Endothelial cell of umbilical vein (primary cell): ENCODE measurements around the gene RPS6KB1. TPM values are rescaled to one million over a fixed set of nuclear protein-coding genes. Genes with fewer than 3 reads are reported as not detected.

Source experiments
- Bru-seq: library from RNA; stranded (reverse); fragments of 400-500 nt; gene quantifications from one replicate; lab custom pipeline; 2021; lab: Mats Ljungman, UMichigan
- BruChase-seq, 2 experiments: library from RNA; stranded (reverse); fragments of 400-500 nt; gene quantifications; one replicate each; lab custom pipeline; 2021; lab: Mats Ljungman, UMichigan
- BruUV-seq: library from RNA; stranded (reverse); fragments of 400-500 nt; replicated peaks from 2 replicates; lab custom pipeline; 2021; lab: Mats Ljungman, UMichigan
- CTCF ChIA-PET: fragments of 300-600, 350-600 bp; sonication (Branson Sonifier 250); formaldehyde crosslinking; loops from one replicate; lab custom pipeline; 2021; ENCODE audit warnings: antibody characterized with exemption, inconsistent platforms; lab: Charles Lee
- POLR2A ChIA-PET: fragments of 300-600, 350-600 bp; sonication (Branson Sonifier 250); formaldehyde crosslinking; loops from one replicate; lab custom pipeline; 2021; ENCODE audit warnings: antibody characterized with exemption, inconsistent platforms; lab: Charles Lee
- DNase-seq: peaks from one replicate; pipeline ENCODE4 v3.0.0-alpha.2; 2011; ENCODE audit warnings: low read depth, low spot score
- FAIRE-seq: peaks from 2 replicates; lab custom pipeline; 2011; peaks lifted over from hg19 to GRCh38; lab: Jason Lieb, UNC
- H2AFZ ChIP-seq: 2 replicates; pipeline ENCODE4 v1.6.0; 2012; ENCODE audit warnings: low read depth, low read length, control low read depth, inconsistent platforms
- H3K27ac ChIP-seq: 2 replicates; pipeline ENCODE4 v1.5.1; 2011; ENCODE audit warnings: low read depth, mild to moderate bottlenecking, control low read depth, low read length, moderate library complexity; ENCODE audit not compliant: insufficient read depth
- H3K27me3 ChIP-seq, 2 experiments: 2 replicates each; pipeline versions ENCODE4 v1.6.0 to v1.6.1; 2011; ENCODE audit warnings: low read length in 2 of 2, mixed read lengths in 1 of 2; ENCODE audit not compliant: control insufficient read depth in 2 of 2, insufficient read depth in 2 of 2
- H3K36me3 ChIP-seq, 2 experiments: 2 replicates in 1 of 2; 3 replicates in 1 of 2; pipeline ENCODE4 v1.5.1; 2011; ENCODE audit warnings: low read length in 2 of 2, mild to moderate bottlenecking in 1 of 2, moderate library complexity in 1 of 2; ENCODE audit not compliant: control insufficient read depth in 2 of 2, insufficient read depth in 2 of 2; ENCODE audit errors: extremely low read depth in 1 of 2
- H3K4me1 ChIP-seq: 3 replicates; pipeline ENCODE4 v1.5.1; 2011; ENCODE audit warnings: mild to moderate bottlenecking, low read length; ENCODE audit not compliant: control insufficient read depth, insufficient read depth; ENCODE audit errors: extremely low read depth
- H3K4me2 ChIP-seq: 2 replicates; pipeline ENCODE4 v1.6.1; 2011; ENCODE audit warnings: low read length, control low read depth, mixed read lengths; ENCODE audit not compliant: insufficient read depth
- H3K4me3 ChIP-seq, 3 experiments: fragments of 200-600 bp in 1 of 3; sonication (generic), shearing (Covaris generic) in 1 of 3; replicated peaks in 1 of 3; 2 replicates each; pipeline ENCODE4 v1.5.1; 2011 to 2016; ENCODE audit warnings: control low read depth in 3 of 3, low read length in 3 of 3, mild to moderate bottlenecking in 2 of 3, inconsistent platforms in 1 of 3, low read depth in 1 of 3, moderate library complexity in 1 of 3; ENCODE audit not compliant: insufficient read depth in 1 of 3
- H3K79me2 ChIP-seq: 2 replicates; pipeline ENCODE4 v1.6.0; 2012; ENCODE audit warnings: low read length, inconsistent platforms; ENCODE audit not compliant: control insufficient read depth, insufficient read depth
- H3K9ac ChIP-seq: replicated peaks from 2 replicates; pipeline ENCODE3; 2011; ENCODE audit warnings: low read length, control low read depth; ENCODE audit not compliant: insufficient read depth; ENCODE audit errors: extremely low read depth
- H3K9me1 ChIP-seq: replicated peaks from 3 replicates; pipeline ENCODE4 v1.6.0; 2011; ENCODE audit warnings: mild to moderate bottlenecking, low read length; ENCODE audit not compliant: control insufficient read depth, insufficient read depth; ENCODE audit errors: extremely low read depth
- H3K9me3 ChIP-seq: replicated peaks from 2 replicates; pipeline ENCODE4 v1.5.1; 2012; ENCODE audit warnings: low read length, inconsistent platforms; ENCODE audit not compliant: control insufficient read depth, insufficient read depth
- H4K20me1 ChIP-seq: replicated peaks from 2 replicates; pipeline ENCODE3; 2011; ENCODE audit warnings: mild to moderate bottlenecking, low read length; ENCODE audit not compliant: control insufficient read depth, insufficient read depth; ENCODE audit errors: extremely low read depth
- CTCF ChIP-seq, 2 donors: IDR thresholded peaks; 1 replicate in 1 of 2; 2 replicates in 1 of 2; pipeline ENCODE4 v1.5.1; 2011; ENCODE audit warnings: low read length in 2 of 2, mild to moderate bottlenecking in 2 of 2, moderate library complexity in 2 of 2, control low read depth in 1 of 2, inconsistent platforms in 1 of 2, low read depth in 1 of 2; ENCODE audit not compliant: insufficient read depth in 1 of 2; ENCODE audit errors: extremely low read depth in 1 of 2
- EZH2 ChIP-seq: IDR thresholded peaks from 2 replicates; pipeline ENCODE4 v1.6.1; 2012; ENCODE audit warnings: borderline replicate concordance, low read depth, mild to moderate bottlenecking, moderate library complexity, low read length, inconsistent platforms; ENCODE audit not compliant: severe bottlenecking
- FOS ChIP-seq: IDR thresholded peaks from 2 replicates; pipeline ENCODE4 v1.6.1; 2011; ENCODE audit warnings: mild to moderate bottlenecking, low read length, moderate library complexity, borderline replicate concordance; ENCODE audit not compliant: insufficient read depth
- GATA2 ChIP-seq: IDR thresholded peaks from 2 replicates; pipeline ENCODE4 v1.7.0; 2011; ENCODE audit warnings: low read depth, mild to moderate bottlenecking, moderate library complexity, mixed read lengths, low read length; ENCODE audit not compliant: insufficient read length, insufficient read depth
- JUN ChIP-seq: IDR thresholded peaks from 2 replicates; pipeline ENCODE4 v1.6.1; 2011; ENCODE audit warnings: borderline replicate concordance, low read depth; ENCODE audit not compliant: insufficient read length, insufficient read depth
- MAX ChIP-seq: IDR thresholded peaks from 2 replicates; pipeline ENCODE4 v1.6.1; 2011; ENCODE audit not compliant: insufficient read depth, insufficient read length
- MYC ChIP-seq: IDR thresholded peaks from one replicate; pipeline ENCODE4 v1.6.1; 2011; ENCODE audit warnings: mild to moderate bottlenecking, low read depth, low read length
- POLR2A ChIP-seq: IDR thresholded peaks from 2 replicates; pipeline ENCODE4 v1.6.1; 2012; ENCODE audit warnings: low read depth, mild to moderate bottlenecking, control low read depth, low read length
- POLR2AphosphoS5 ChIP-seq: IDR thresholded peaks from 2 replicates; pipeline ENCODE4 v1.6.1; 2012; ENCODE audit warnings: low read depth, mild to moderate bottlenecking, control low read depth, low read length, moderate library complexity; ENCODE audit not compliant: insufficient read depth
- dilution Hi-C: fragments of 300-500 bp; cut with MboI; formaldehyde crosslinking; loops from one replicate; pipeline ENCODE4 v1.15.0; 2019; ENCODE audit warnings: low sequenced_read_pairs; ENCODE audit not compliant: extremely low pct_ligation_motif_present
- intact Hi-C: fragments of 100-400 bp; cut with micrococcal nuclease; formaldehyde crosslinking; loops from one replicate; pipeline ENCODE4 v1.10.0; 2022
- long read RNA-seq: library from polyadenylated mRNA; stranded (forward); transcript quantifications from one replicate; pipeline ENCODE4 v2.0.0, GENCODE V29; 2021
- polyA minus RNA-seq, 3 experiments: library from RNA; depleted of rRNA, polyadenylated mRNA; stranded (reverse); fragments of >200 nt; gene quantifications; 1 replicate in 1 of 3; 2 replicates in 2 of 3; pipeline ENCODE4 v1.2.3, GENCODE V29; 2011
- polyA plus RNA-seq, 4 experiments: library from polyadenylated mRNA; depleted of rRNA in 3 of 4; stranded (reverse) in 3 of 4; unstranded in 1 of 4; fragments of >200 nt; gene quantifications; 2 replicates each; pipeline versions ENCODE4 v1.2.1 to v1.2.3, GENCODE V29; 2011 to 2012; ENCODE audit warnings: missing spikeins in 1 of 4
- total RNA-seq: library from RNA; stranded (reverse); gene quantifications from 2 replicates; pipeline ENCODE4 v1.2.3, GENCODE V29; 2021

Gene RPS6KB1
- 40.5 and 45.7 TPM in 2 replicates for total RNA-seq
- polyA plus RNA-seq = 4.1 and 5.4 TPM in 2 replicates
- 11.4 and 11.6 TPM in 2 replicates for polyA plus RNA-seq (2011; cell fraction: cytosol; rRNA removed)
- 19.4 and 21.8 TPM in 2 replicates for polyA plus RNA-seq (2011; cell fraction: nucleus; rRNA removed)
- polyA plus RNA-seq (2012) = 22.3 and 31.8 TPM in 2 replicates
- polyA minus RNA-seq = 18.4 and 23.7 TPM in 2 replicates
- polyA minus RNA-seq (2011; cell fraction: cytosol; rRNA and poly(A)+ RNA removed) = 15.4 TPM
- 26.0 and 43.6 TPM in 2 replicates for polyA minus RNA-seq (2011; cell fraction: nucleus; rRNA and poly(A)+ RNA removed)
- percentile 78 among the genes with signal in this experiment for Bru-seq, nascent RNA
- BruChase-seq, experiment 1, labeled RNA remaining after a 6-hour chase = percentile 88 among the genes with signal in this experiment
- BruChase-seq, experiment 2, labeled RNA remaining after a 2-hour chase = percentile 90 among the genes with signal in this experiment
- long read RNA-seq, full-length matches to known transcripts = 65 of 93 reads
- long read RNA-seq, partial matches to known transcripts = 8 of 93 reads
- long read RNA-seq, other reads (novel, unspliced or antisense) = 20 of 93 reads

- Histone ChIP-seq H3K36me3 (no peaks in the 10 kb centered on the region), H3K4me1 (peaks cover 11% of the 10 kb centered on the region), H3K9me3 (no peaks in the 10 kb centered on the region), H4K20me1 (peaks cover 2% of the 10 kb centered on the region), H3K79me2 (peaks cover 52% of the 10 kb centered on the region), H3K9me1 (no peaks in the 10 kb centered on the region), H3K9ac (peak within 1 kb of the TSS; percentile 80), H3K4me2 (peak within 1 kb of the TSS; percentile 93), H2AFZ (peak within 1 kb of the TSS; percentile 76), H3K4me3 (peak within 1 kb of the TSS; percentile 82 to 92 (median 91)), H3K27ac (peak within 1 kb of the TSS; percentile 42), H3K27me3 (no peaks in the 10 kb centered on the region)
- no peak for TF ChIP-seq EZH2
- no peak for TF ChIP-seq MYC
- TF ChIP-seq POLR2A = peak; percentile 81
- TF ChIP-seq MAX = peak; percentile 47
- no peak for TF ChIP-seq FOS
- TF ChIP-seq GATA2 = no peak
- no peak for TF ChIP-seq CTCF (IDR thresholded peaks at IDR 0.05; ENCODE audit: extremely low read depth in 1 of 2, insufficient read depth in 1 of 2, low read depth in 1 of 2, low read length in 2 of 2)
- TF ChIP-seq JUN = no peak
- TF ChIP-seq POLR2AphosphoS5 = peak; percentile 79
- CTCF ChIA-PET = interaction anchor here (0.9 to 2.4 kb wide), 6 partner anchors 13 to 24 kb away, joined by 3 to 15 read pairs (median 4); no protein-coding TSS in a partner anchor
- POLR2A ChIA-PET = no interaction called here
- no TSS peak for BruUV-seq
- DNase-seq = peak; percentile 100
- peak; percentile 100 for FAIRE-seq
- intact Hi-C loops (no loop called here), dilution Hi-C loops (no loop called here)
These were observed at the start of gene RPS6KB1, which contains the start of gene TUBD1 for GRCh38 chr17:59892924-59893675. RPS6KB1 (plus strand) TSS chr17:59893121; CDS start chr17:59893185, 64 bp downstream. TUBD1 (minus strand) TSS chr17:59892943; CDS start chr17:59891002, 1,941 bp downstream.
